Muscle layer of colon (tissue), 2 donors: ENCODE measurements around the gene TLR2.

Experiments
- H3K27ac ChIP-seq: one replicate; pipeline ENCODE4 v1.7.0; 2013; ENCODE audit warnings: low read depth, mild to moderate bottlenecking, low read length, moderate library complexity
- H3K27me3 ChIP-seq, 2 donors: one replicate each; pipeline ENCODE4 v1.7.0; 2013; ENCODE audit warnings: low read length in 2 of 2, mild to moderate bottlenecking in 2 of 2; ENCODE audit not compliant: insufficient read depth in 2 of 2, control insufficient read depth in 1 of 2
- H3K36me3 ChIP-seq: one replicate; pipeline ENCODE4 v1.7.0; 2013; ENCODE audit warnings: mild to moderate bottlenecking, low read length; ENCODE audit not compliant: insufficient read depth
- H3K4me1 ChIP-seq: one replicate; pipeline ENCODE4 v1.7.0; 2013; ENCODE audit warnings: mild to moderate bottlenecking, low read length; ENCODE audit not compliant: insufficient read depth
- H3K4me3 ChIP-seq, 2 donors: one replicate each; pipeline ENCODE4 v1.7.0; 2013; ENCODE audit warnings: low read length in 2 of 2, low read depth in 1 of 2, mild to moderate bottlenecking in 1 of 2, moderate library complexity in 1 of 2
- H3K9ac ChIP-seq: one replicate; pipeline ENCODE4 v1.7.0; 2013; ENCODE audit warnings: low read length
- H3K9me3 ChIP-seq: one replicate; pipeline ENCODE4 v1.7.0; 2013; ENCODE audit warnings: mild to moderate bottlenecking, low read length
- donor health status: abdominal sarcoma.
- donor health status: Adenocarcinoma of cecum.

TLR2 gene

DNA sequence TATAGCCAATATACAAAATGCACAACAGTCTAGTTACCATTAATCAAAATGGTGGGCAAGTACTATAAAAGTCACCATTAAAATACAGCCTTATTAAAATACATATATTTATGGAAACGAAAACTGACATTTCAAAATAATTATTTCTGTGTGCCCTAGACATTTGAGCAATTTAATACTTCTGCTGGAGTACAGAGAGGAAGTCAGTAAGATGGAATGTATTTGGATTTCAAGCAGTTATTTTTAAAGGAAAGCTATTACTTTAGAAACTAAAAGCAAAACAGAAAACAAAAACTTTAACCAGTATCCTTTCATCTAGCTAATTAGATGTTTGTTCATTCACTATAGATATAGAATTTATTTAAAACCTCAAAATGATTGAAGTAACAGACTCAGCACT, 37.8 kb upstream of the TLR2 start:
- H3K9me3 ChIP-seq = no peaks in the 10 kb centered on the region
- H3K4me1 ChIP-seq = no peaks in the 10 kb centered on the region
- no peak overlapping the region for H3K27ac ChIP-seq
- H3K27me3 ChIP-seq = no peaks in the 10 kb centered on the region
- no peak overlapping the region for H3K9ac ChIP-seq
- H3K36me3 ChIP-seq = no peaks in the 10 kb centered on the region
- H3K4me3 ChIP-seq = no peak overlapping the region

DNA sequence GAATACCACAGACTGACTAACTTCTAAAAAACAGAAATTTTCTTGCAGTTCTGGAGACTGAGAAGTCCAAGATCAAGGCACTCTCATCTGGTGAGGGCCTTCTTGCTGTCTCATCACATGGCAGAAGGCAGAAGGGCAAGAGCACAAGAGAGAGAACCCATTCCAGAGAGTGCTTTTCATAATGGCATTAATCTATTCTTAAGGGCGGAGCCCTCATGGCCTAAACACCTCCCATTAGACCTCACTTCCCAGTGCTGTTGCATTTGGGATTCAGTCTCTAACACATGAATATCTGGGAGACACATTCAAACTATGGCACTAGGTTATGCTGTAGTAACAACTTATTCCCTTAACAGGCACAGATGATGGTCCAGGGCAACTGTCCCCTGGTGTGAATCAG, 37.1 kb upstream of the TLR2 start:
- no peak overlapping the region for H3K9ac ChIP-seq
- H3K36me3 ChIP-seq = no peaks in the 10 kb centered on the region
- H3K4me3 ChIP-seq = no peak overlapping the region
- no peaks in the 10 kb centered on the region for H3K27me3 ChIP-seq
- H3K4me1 ChIP-seq = no peaks in the 10 kb centered on the region
- H3K9me3 ChIP-seq = no peaks in the 10 kb centered on the region
- H3K27ac ChIP-seq = no peak overlapping the region

DNA sequence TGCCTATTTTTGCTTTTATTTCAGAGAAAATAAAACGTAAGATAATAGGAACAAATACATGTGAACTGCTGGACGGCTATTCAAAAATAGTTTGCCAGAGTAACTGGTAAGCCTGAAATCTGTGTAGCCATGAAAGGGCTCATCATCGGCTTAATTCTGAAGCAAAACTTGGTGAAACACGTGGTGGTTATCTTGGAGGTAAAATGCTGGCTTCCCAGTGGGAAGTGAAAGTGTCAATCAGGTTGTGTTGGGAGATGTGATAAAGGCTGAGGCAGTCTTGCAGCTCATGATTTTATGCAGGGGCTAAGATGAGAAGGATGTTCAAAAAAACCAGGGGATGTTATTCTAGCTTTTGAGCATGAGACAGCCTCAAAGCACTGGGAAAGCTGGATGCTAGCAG, 36.1 kb upstream of the TLR2 start:
- no peaks in the 10 kb centered on the region for H3K4me1 ChIP-seq

DNA sequence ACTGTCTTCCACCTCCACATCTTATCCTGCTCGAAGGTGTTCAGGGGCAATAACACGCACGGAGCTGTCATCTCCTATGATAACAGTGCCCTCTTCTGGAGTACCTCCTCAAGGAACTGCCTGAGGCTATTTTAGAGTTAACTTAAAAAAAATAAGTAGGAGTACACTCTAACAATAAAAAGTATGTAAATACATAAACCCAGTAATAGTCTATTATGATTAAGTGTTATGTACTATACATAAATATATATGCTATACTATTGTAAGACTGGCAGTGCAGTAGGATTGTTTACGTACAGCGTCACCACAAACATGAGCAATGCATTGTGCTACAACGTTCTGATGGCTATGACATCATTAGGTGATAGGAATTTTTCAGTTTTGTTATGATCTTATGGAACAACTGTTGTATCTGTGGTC, 34.5 kb upstream of the TLR2 start:
- Histone ChIP-seq H3K36me3 (no peaks in the 10 kb centered on the region), H3K27me3 (no peaks in the 10 kb centered on the region), H3K9me3 (no peaks in the 10 kb centered on the region), H3K4me1 (no peaks in the 10 kb centered on the region), H3K9ac (no peak overlapping the region), H3K27ac (no peak overlapping the region), H3K4me3 (no peak overlapping the region)

More for the DNA sequence above, 36.1 kb upstream of the TLR2 start:
- H3K9me3 ChIP-seq = no peaks in the 10 kb centered on the region
- no peaks in the 10 kb centered on the region for H3K36me3 ChIP-seq
- no peak overlapping the region for H3K27ac ChIP-seq
- H3K9ac ChIP-seq = no peak overlapping the region
- H3K27me3 ChIP-seq = no peaks in the 10 kb centered on the region
- no peak overlapping the region for H3K4me3 ChIP-seq

DNA sequence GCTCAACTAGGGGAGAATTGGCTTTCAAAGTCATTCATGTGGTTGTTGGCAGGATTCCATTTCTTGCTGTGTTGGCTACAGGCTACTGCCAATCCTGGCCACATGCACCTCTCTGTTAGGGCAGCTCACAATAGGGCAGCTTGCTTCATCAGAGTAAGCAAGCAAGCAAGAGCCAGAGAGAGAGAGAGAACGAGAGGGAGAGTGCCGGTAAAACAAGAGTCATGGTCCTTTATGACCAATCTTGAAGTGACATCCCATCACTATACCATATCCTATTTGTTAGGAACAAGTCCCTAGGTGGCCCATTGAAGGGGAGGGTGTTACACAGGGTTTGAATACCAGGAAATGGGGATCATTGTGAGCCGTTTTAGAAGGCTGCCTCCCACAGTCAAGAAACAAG, 33.0 kb upstream of the TLR2 start:
- Histone ChIP-seq H3K27me3 (no peaks in the 10 kb centered on the region), H3K27ac (no peak overlapping the region), H3K4me3 (no peak overlapping the region), H3K9me3 (no peaks in the 10 kb centered on the region), H3K9ac (no peak overlapping the region), H3K36me3 (no peaks in the 10 kb centered on the region), H3K4me1 (no peaks in the 10 kb centered on the region)

DNA sequence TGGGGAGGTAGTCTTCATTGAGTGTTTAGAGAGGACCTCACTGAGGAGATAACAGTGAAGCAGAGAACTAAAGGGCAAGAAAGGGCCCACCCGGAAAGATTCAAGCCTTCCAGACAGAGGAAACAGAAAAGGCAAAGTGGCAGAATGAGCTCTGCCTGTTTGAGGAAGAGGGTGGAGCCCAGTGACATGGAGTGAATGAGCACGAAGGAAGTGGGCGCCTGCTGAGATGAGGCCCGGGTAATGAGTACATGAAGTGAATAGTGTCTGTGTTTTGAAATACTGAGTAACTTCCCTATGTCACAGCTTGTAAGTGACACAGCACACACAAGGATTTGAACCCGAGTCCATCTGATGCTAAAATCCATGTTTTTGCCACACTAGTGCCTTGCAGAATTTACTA, 32.5 kb upstream of the TLR2 start:
- no peaks in the 10 kb centered on the region for H3K36me3 ChIP-seq
- no peak overlapping the region for H3K9ac ChIP-seq
- no peaks in the 10 kb centered on the region for H3K27me3 ChIP-seq
- no peaks in the 10 kb centered on the region for H3K9me3 ChIP-seq
- H3K27ac ChIP-seq = no peak overlapping the region
- H3K4me3 ChIP-seq = no peak overlapping the region
- no peaks in the 10 kb centered on the region for H3K4me1 ChIP-seq

DNA sequence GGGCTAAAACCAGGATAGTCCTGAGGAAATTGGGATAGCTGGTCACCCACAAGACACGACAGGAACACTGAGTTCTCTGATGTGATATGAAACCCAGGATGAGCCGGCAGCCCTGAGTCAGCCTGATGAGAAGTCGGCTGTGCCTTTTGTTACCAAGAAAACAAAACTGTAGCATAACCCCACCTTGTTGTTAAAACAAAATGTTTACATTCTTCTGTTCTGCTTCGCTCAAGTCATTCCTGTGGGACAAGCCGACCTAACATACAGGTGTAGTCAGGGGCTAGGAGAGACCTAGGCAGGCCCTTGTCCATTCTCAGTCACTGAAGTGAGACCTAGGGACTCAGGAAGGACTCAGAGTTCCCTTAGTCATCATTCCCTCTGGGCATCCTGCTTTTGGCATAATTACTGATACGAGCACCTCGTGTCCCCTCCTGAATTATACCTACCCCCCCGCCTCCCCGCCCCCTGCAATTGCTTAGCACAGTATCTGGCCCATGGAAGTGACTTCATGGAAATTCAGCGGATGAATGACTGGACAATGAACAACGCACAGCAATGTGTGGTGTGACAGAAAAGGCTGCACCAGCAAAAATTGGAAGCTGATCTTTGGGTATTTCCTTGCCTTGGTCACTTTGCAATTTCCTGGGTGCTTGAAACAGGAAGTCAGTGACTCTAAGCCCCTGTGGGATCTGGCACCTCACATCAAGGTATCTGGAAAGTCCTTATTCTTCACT, 31.9 kb upstream of the TLR2 start:
- no peak overlapping the region for H3K9ac ChIP-seq
- H3K9me3 ChIP-seq = no peaks in the 10 kb centered on the region
- H3K4me1 ChIP-seq = no peaks in the 10 kb centered on the region
- no peaks in the 10 kb centered on the region for H3K27me3 ChIP-seq
- H3K4me3 ChIP-seq = no peak overlapping the region
- H3K36me3 ChIP-seq = no peaks in the 10 kb centered on the region
- H3K27ac ChIP-seq = no peak overlapping the region

DNA sequence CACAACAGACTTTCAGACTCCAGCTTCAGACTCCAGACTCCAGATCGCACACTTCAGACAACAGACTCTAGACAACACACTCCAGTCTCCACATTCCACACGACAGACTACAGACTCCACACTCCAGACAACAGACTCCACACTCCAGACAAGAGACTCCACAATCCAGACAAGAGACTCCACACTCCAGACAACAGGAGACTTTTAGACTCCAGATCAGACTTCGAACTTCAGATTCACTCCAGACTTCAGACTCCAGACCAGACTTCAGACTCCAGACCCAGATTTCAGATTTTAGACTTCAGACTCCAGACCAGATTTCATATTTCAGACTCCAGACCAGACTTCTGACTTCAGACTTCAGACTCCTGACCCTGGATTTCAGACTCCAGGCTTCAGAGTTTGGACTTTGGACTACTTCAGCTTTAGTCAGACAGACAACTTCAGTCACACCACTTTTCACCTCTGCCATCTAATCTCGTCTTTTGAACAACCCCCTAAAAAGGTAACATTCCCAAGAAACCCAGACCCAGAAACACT, 29.0 kb upstream of the TLR2 start:
- Histone ChIP-seq H3K4me1 (no peaks in the 10 kb centered on the region), H3K4me3 (no peak overlapping the region), H3K27ac (no peak overlapping the region), H3K27me3 (no peaks in the 10 kb centered on the region), H3K9me3 (no peaks in the 10 kb centered on the region), H3K36me3 (no peaks in the 10 kb centered on the region), H3K9ac (no peak overlapping the region)

DNA sequence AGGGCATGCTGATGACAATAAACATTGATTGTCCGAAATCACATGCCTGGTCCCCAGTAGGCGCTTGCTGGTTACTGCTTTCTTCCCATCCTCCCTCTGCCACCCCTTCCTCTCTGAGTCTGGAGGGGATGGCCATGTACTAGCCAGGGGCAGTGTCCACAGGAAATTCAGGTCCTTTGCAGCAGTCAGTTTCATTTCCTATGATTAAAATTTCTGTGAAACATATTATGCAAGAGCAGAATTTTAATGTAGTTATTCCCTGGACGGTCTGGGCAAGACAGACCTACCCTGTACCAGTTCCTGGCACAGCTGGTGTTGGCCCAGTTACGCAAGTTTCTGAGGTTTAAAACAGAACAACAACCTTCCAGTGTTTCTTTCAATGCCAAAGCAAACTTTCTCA, 28.2 kb upstream of the TLR2 start:
- Histone ChIP-seq H3K9ac (no peak overlapping the region), H3K9me3 (no peaks in the 10 kb centered on the region), H3K36me3 (no peaks in the 10 kb centered on the region), H3K4me1 (no peaks in the 10 kb centered on the region), H3K27me3 (no peaks in the 10 kb centered on the region), H3K27ac (no peak overlapping the region), H3K4me3 (no peak overlapping the region)

DNA sequence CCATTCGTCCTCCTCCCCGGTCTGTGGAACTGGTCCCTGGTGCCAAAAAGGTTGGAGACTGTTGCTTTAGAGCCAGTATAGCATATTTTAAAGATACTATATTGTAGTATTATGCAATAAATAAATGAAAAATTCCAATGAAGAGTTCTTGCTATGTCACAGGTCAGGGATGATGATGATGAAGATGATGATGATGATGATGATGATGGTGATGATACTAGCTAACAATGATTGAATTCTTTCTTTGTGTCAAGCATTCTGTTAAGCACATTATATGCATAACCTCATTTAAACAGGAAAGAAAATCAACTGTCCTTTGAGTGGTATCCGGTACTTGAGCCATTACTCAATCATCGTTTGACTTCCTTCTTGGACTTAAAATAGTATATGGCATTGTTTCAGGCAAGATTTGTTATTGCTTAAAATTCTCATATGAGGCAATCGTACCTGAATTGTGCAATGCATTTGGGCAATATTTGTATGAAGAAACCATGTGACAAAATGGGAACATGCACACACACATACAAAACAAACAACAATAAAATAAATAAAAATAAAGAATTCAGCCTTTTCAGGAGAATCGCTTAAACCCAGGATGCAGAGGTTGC, 22.8 kb upstream of the TLR2 start:
- Histone ChIP-seq H3K9ac (no peak overlapping the region), H3K4me3 (no peak overlapping the region), H3K27me3 (no peaks in the 10 kb centered on the region), H3K27ac (no peak overlapping the region), H3K4me1 (no peaks in the 10 kb centered on the region), H3K36me3 (no peaks in the 10 kb centered on the region), H3K9me3 (no peaks in the 10 kb centered on the region)

DNA sequence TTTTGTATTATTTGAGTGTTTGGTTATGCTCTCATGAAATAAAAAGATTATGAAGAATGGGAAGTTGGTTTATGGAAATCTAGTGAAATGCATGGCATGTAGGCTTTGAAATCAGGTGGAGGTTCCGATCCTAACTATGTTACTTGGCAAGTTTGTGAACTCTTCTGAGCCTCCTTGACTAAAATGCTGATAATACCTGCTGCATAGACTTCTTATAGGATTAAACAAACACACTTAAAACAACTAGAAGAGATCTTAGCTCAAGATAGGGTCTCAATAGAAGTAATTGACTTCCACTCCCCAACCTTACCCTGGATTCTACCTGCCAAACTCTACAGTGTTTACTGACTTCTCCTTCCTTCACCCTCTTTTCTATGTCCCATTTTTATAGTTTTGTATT, 22.2 kb upstream of the TLR2 start:
- H3K27me3 ChIP-seq = no peaks in the 10 kb centered on the region
- no peaks in the 10 kb centered on the region for H3K4me1 ChIP-seq
- no peak overlapping the region for H3K9ac ChIP-seq
- H3K27ac ChIP-seq = no peak overlapping the region
- H3K4me3 ChIP-seq = no peak overlapping the region
- no peaks in the 10 kb centered on the region for H3K9me3 ChIP-seq
- H3K36me3 ChIP-seq = no peaks in the 10 kb centered on the region

DNA sequence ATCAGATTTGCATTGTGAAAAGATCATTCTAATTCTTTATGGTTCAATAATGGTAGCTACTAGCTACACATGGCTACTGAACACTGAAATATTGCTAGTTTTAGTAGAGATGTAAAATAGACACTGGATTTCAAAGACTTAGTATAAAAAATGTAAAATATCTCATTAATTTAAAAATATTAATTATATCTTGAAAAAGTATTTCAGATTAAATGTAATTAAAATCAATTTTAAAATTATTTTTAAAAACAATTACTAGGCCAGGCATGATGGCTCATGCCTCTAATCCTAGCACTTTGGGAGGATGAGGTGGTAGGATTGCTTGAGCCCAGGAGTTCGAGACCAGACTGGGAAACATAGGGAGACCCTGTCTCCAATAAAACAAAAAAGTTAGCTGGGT, 20.4 kb upstream of the TLR2 start:
- Histone ChIP-seq H3K36me3 (no peaks in the 10 kb centered on the region), H3K27ac (no peak overlapping the region), H3K27me3 (no peaks in the 10 kb centered on the region), H3K4me1 (no peaks in the 10 kb centered on the region), H3K9me3 (no peaks in the 10 kb centered on the region), H3K9ac (no peak overlapping the region), H3K4me3 (no peak overlapping the region)
